ENCODE measurements around the gene PGPEP1.

Gene PGPEP1, protein sequence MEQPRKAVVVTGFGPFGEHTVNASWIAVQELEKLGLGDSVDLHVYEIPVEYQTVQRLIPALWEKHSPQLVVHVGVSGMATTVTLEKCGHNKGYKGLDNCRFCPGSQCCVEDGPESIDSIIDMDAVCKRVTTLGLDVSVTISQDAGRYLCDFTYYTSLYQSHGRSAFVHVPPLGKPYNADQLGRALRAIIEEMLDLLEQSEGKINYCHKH

DNA sequence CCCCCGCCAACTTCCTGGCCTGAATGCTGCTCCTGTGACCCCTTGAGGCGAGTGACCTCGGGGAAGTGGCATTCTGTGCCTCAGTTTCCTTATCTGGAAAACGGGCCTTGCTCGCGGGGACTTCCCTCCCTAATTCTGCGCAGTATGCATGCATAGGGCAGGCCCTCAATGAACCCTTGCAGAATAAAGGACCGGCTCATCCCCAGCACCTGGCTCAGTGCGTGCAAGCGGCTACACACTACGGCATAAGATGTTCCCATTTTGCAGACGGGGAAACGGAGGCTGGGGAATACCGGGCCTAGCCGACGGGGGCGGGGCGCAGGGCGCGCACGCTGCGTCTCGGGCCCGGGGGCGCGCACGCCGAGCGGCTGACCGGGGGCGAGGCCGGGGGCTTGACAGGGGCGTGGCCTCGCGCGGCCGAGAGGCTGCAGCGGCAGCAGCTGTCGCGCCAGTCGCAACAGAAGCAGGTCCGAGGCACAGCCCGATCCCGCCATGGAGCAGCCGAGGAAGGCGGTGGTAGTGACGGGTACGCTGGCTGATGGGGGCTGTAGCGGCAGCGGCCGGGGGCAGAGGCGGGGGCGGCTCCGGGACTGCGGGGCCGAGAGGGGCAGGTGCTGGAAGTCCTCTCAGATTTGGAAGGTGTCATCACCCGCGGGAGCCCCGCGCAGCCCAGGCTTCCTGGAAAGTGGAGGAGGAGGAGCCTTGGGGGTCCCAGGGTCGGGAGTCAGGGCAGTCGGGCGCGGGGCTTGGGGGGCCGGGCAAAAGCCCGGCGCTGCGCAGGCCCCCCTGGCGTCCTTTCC is at the start of gene PGPEP1:
PGPEP1 (plus strand) TSS at position 409 of the 800 bp plus-strand sequence; CDS start at position 493, 84 bp downstream.
- peak in 2 of 3 donors; percentile 38 to 55 for DNase-seq (ENCODE audit: low read depth in 3 of 3, low spot score in 1 of 3)

DNA sequence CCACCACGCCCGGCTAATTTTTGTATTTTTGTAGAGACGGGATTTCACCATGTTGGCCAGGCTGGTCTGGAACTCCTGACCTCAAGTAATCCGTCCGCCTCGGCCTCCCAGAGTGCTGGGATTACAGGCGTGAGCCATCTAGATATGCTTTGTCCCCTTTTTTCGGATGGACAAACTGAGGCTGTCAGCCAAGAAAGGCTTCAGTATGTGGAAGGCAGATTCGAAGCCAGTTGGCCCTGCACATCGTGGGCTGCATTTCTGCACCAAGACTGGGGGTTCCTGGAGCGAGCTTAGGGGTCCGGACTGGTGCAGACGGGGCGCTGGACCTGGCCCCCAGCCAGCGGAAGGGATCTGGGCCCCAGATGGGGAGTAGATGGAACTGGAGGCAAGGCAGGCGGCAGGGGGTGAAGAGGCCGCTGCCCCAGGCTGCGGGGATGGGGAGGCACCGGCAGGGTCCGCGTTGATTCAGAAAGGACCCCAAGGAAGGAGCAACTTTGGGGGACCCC is 49.3 kb upstream of the PGPEP1 start:
- DNase-seq (ENCODE audit: low read depth in 3 of 3, low spot score in 1 of 3): no peak

DNA sequence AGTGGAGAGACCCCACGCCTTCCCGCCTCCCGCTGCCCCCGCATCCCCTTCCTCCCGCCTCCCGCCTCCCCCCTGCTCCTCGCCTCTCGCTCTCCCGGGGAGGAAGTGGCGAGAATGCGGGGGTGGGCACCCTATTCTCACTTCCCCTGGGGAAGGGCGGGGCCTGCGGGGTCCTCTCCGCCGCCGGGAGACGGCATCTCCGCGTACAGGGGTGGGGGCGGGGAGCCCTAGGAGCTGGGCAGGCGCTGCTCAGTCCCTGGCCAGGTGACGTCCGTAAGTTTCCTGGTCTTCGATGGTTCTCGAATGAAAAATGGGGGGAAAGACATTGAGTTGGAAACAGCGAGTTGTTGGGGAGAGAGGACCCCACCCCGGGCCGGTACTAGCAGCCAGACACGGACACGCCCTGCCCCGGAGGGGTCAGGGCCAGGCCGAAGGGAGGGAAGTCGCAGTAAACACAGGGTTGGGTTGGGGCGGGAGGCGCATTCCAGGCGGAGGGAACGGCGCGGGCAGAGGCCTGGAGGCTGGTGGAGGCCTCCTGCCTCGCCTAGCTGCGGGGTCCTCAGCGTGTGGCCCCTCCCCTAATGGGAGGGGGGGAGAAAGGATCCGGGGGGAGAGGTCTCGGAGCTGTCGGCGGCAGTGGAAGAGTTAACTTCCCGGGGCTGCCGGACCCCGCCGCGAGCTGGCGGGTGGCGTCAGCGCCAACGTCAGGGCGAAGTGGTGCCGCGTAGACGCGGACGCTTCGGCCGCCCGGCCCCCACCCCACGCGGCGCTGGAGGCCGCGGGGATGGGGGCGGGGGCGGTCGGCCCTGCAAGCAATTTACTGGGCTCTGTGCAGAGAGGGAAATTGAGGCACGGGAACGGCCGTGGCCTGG is 48.6 kb upstream of the PGPEP1 start:
- peak in 1 of 3 donors; percentile 56 for DNase-seq (ENCODE audit: low read depth in 3 of 3, low spot score in 1 of 3)

DNA sequence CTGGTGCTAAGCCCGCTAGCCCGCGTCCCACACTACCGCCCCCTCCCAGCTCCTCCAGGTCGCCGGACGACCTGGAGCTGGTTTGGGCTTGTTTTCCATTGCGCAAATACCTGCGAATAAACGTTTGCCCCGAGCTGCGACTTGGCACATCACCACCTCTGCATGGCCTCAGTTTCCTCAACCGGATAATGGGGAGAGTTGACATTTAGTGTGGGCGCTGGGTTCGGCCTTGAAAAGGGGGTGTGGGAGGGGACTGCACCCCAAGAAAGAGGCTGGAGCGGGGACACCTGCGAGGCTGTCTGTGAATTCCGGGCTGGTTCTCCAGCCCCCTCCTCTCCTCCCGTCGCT is 48.0 kb upstream of the PGPEP1 start:
- DNase-seq (ENCODE audit: low read depth in 3 of 3, low spot score in 1 of 3): no peak

DNA sequence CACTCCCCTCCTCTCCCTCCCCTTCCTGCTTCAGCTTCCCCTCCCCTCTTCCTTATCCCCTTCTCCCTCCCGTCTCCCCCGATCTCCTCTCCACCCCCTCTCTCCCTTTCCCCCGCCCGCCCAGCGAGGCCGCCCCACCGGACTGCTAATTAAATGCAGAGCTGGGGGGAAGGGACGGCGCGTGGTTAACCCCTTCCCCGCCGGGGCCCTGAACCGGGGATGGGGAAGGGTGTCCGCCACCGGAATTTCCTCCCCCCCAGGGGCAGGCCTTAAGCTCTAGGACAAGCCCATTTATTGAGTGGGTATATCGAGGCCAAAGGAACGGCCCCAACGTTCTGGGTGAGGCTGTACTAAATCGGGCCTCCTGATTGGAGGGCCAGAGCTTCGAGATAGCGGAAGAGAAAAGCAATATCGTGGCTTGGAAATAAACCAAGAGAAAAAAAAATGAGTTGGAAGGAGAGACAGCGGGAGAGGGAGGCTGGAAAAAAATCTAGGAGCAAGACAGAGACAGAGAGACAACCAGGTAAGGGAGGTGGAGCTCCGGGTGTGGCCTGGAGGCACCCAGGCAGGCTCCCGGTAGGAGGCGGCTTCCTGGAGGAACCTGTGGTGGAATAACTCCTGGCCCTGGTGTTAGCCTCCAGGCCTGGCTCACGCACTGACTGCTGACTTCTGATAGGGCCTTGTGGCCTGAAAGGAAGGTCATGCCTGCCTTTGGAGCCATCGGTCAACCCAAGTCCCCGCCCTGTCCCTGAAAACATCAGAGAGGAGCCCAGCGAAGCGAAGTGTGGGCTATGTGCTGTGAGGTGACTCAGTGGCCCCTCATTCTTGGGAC is 47.4 kb upstream of the PGPEP1 start:
- DNase-seq (ENCODE audit: low read depth in 3 of 3, low spot score in 1 of 3): no peak

DNA sequence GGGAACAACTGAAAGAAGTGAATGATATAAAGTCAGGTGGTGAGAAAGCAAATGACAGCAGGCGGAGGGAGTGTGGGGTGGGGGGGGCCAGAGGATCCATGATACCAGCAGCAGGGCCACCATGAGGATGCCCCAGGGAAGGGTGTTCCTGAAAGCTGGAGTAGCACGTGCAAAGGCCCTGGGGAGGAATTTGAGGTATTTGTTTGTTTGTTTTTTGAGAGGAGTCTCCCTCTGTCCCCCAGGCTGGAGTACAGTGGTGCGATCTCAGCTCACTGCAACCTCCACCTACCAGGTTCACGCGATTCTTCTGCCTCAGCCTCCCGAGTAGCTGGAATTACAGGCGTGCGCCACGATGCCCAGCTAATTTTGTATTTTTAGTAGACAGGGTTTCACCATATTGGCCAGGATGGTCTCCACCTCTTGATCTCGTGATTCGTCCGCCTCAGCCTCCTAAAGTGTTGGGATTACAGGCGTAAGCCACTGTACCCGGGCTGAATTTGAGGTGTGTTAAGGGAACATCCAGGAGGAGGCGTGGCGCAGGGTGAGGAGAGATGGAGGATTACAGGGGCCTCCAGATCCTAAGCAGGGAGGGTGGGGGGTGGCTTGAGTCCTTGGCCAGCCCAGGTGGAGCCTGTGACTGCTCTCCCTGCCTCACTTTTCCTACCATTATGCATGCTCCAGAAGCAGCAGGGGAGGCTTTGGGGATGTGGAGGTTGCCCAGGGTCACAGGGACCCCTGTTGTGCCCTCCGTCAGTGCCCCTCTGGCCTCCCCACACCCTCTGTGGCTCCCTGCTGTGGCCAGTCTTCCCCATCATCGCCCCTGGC is 46.5 kb upstream of the PGPEP1 start:
- no peak for DNase-seq (ENCODE audit: low read depth in 3 of 3, low spot score in 1 of 3)

DNA sequence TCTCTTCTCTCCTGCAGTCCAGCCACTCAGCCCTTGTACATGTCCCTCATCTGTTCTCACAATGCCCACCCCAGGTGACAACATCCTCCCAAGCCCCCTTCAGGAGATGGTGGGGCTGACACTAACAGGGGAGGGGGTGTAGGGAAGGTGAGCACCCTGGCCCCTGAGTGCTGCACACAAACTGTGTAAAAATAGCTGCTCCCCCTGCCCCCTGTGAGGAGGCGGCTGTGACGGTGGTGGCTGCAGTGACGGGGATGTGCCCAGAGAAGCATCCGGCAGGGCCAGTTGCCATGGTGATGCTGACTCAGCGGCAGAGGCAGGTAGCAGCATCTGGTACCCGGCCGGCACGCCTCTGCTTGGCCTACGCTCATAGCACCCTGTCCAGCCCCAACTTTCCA is 45.9 kb upstream of the PGPEP1 start:
- peak; percentile 78 to 85 (median 81) for DNase-seq (ENCODE audit: low read depth in 3 of 3, low spot score in 1 of 3)

DNA sequence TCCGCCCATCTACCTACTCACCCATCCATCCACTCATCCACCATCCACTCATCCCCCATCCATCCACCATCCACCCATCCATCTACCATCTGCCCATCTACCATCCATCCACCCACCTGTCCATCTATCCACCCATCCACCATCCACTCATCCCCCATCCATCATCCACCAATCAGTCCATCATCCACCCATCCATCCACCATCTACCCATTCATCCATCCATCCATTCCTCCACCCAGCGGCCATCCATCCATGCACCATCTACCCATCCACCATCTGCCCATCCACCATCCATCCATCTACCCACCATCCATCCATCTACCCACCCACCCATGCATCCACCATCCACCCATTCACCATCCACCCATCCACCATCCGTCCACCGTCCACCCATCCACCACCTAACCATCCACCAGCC is 45.4 kb upstream of the PGPEP1 start:
- no peak for DNase-seq (ENCODE audit: low read depth in 3 of 3, low spot score in 1 of 3)

DNA sequence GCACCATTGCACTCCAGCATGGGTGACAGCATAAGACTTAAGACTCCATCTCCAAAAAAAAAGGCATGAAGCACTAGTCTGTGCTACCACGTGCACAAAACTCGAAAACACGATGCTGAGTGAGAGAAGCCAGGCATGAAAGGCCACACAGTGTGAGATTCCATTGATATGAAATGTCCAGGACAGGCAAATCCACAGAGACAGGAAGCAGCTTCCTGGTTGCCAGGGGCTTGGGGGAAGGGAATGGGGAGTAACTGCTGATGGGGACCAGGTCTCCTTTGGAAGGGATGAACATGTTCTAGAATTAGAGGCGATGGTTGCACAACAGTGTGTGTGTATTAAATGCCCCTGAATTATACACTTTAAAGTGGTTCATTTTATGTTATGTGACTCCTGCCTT is 43.1 kb upstream of the PGPEP1 start:
- no peak for DNase-seq (ENCODE audit: low read depth in 3 of 3, low spot score in 1 of 3)

DNA sequence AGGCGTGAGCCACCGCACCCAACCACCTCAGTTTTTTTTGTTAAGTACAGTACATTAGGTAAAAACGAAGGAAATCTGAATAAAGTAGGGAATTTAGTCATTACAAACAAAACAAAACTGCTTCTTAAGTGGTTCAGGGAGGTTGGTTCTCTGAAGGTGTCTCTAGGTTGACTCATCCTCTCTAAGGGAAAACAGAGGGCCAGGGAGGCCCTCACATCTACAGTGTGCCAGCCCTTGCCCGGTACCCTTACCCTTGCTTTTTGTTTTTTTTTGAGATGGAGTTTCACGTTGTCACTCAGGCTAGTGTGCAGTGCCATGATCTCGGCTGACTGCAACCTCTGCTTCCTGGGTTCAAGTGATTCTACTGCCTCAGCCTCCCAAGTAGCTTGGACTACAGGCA is 41.8 kb upstream of the PGPEP1 start:
- DNase-seq (ENCODE audit: low read depth in 3 of 3, low spot score in 1 of 3): no peak

DNA sequence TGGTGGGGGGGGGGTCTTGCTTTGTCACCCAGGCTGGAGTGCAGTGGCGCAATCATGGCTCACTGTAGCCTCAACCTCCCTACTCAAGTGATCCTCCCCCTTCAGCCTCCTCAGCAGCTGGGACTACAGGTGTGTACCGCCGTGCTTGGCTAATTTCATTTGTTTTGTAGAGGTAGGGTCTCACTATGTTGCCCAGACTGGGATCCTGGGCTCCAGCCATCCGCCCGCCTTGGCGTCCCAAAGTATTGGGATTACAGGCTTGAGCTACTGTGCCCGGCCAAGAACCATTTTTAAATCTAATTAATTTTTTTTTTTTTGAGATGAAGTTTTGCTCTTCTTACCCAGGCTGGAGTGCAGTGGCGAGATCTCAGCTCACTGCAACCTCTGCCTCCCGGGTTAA is 40.7 kb upstream of the PGPEP1 start:
- no peak for DNase-seq (ENCODE audit: low read depth in 3 of 3, low spot score in 1 of 3)

DNA sequence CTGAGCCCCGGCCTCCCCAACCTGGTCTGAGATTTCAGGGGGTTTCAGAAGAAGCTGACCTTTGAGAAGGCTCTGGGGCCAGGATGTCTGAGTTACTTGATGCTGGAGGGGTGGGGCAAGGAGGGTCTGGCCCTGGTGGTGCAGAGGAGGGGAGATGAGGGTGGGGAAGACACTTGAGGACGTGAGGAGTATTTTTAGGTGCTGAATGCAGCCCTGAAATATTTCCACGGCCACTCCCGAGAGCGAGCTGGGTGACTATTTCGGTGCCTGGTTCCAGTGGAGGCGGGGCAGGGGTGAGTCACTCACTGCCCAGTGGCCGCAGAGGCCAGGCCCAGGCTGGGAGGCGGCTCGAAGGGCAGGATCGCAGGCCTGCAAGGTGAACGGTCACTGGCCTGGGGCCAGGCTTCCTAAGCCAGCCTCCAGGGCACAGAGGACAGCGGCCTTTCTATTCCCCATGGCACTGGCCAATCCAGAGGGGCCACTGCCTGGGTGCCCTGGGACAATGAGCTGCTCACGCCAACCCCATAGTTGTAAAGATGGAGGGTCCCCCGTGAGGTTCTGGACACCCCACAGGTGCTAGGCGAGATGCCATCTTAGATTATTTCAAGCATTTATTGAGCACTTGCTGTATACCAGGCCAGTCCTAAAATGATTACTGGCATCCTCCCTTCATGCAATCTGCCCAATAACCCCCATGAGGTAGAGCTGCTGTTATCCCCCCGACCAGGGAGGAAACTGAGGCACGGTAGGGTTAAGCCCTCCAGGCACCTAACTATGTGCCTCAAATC is 39.3 kb upstream of the PGPEP1 start:
- DNase-seq (ENCODE audit: low read depth in 3 of 3, low spot score in 1 of 3): no peak

DNA sequence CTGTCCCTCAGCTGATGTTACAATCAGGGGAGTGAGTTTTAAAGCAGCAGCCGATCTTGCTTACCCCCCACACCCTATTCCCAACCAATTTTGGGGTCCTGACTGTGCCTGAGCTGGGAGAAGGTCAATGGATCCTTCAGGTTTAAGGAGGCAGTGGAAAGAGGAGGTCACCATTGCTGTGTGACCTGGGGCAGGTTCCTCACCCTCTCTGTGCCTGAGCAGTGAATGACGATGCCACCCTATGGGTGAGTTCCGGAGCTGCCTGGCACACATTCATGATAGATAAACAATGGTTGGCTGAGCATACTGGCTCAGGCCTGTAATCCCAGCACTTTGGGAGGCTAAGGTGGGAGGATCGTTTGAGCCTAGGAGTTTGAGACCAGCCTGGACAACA is 38.7 kb upstream of the PGPEP1 start:
- no peak for DNase-seq (ENCODE audit: low read depth in 3 of 3, low spot score in 1 of 3)

DNA sequence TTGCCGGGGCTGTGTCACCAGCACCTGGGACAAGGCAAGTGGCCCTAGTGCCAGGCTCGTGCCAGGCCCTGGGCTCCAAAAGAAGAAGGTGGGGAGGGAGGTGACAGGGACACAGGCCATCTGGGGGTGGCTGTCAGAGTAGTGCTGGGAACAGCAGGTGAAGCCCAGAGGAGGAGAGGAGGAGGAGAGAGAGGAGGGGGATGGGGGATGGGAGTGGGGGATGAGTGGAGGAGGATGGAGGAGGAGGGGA is 36.3 kb upstream of the PGPEP1 start:
- DNase-seq (ENCODE audit: low read depth in 3 of 3, low spot score in 1 of 3): no peak

DNA sequence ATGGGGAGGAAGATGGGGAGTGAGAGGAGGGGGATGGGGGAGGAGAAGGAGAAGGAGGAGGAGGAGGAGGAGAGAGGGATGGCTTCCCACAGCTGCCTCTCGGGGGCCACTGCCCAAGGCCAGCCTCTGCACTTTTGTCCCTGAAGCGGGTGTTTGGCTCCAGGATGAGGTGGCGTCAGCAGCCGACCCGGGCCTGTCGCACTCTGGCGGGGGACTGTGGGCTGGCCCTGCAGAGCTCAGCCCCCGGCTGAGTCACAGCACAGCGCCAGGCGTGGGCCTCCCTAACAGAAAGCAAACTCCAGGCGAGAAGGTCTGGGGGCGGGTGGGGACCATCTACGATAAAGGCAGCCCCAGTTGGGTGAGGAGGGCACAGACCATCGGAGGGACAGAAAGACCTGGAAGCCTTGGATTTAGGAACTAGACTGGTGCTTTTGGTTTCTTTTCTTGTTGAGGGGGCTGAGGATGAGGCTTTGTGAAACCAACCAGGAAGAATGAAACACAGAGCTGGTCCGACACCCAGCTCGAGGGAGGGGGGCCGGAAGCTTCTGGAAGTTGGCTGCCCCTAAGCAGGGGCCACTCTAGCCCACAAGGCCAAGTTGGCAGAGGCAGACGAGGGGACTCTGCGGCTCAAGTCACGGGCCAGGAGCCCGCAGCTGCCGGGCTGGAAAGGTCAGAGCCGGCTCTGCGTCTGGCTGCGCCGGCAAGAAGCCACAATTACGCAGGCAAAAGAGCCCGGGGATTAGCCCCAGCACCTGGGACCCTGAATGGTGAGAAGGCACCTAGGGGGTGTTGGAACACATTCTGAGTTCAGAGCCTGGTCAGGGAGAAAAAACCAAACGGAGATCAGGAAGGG is 35.7 kb upstream of the PGPEP1 start:
- peak; percentile 58 to 73 (median 67) for DNase-seq (ENCODE audit: low read depth in 3 of 3, low spot score in 1 of 3)

DNA sequence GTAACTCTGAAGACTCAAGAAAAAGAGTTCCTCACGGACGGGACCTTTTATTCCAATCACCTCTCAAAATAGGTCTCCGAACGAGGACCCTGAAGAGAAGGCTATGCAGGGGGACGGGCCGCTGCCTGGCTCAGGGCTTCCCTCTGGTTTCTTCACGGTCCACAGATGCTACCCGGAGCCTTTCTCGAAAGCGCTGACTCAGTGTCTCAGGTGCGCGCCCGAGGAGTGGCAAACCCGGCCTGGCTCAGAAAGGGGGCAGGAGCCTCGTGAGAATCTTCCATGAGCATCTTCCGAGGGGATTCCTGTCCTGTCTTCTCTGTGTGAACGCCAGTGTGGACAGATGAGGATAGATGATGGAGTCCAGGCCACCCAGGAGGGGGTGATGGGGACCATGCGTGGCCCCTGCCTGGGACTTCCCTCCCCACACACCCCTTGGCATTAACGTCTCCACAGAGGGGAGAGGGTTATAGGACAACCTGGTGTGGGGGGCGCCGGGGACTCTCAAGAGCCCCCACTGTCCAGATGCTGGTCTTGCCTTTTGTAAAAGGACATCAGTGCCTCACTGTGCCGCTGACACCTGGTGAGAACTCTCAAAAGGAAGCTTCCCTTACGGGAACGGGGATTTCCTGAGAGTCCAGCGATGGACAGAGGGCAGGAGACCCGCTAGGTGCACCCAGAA is 34.0 kb upstream of the PGPEP1 start:
- DNase-seq (ENCODE audit: low read depth in 3 of 3, low spot score in 1 of 3): no peak

DNA sequence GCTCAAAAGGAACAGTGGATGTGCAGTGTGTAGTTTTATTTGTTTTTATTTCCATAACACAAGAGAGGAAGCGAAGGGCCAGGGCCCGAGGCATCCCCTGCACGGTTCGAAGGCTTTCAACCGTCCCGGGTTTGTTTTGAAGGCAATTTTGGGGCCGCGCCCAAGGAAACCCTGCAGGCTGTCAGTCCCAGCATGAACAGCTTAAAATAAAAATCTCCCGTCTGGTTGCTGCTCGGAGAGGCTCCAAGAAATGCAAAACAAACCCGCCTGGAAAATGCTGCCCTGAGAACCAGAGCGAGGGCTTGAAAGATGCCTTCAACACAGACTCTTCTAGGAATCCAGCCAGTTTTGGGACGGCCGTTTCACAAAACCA is 33.5 kb upstream of the PGPEP1 start:
- DNase-seq (ENCODE audit: low read depth in 3 of 3, low spot score in 1 of 3): no peak

DNA sequence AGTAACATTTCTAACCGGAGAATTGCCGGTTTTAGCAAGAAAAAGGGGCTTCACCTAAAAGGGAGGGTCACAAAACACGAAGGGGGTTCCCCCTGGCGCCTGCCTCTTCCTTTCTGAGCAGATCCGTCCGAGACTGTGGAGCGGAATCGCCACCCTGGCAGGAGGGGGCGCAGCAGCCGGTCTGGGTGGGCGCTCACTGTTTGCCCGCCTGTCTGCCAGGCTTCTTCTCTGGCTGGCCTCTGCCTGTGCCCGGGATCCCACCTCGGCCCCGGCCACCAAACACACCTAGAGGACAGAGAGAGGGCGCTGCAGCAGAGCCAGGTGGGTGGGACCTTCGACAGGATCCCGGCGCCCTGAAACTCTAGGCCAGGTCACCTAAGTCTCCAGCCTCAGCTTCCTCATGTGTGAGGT is 33.1 kb upstream of the PGPEP1 start:
- no peak for DNase-seq (ENCODE audit: low read depth in 3 of 3, low spot score in 1 of 3)
